Stimulated activated CD4-positive, alpha-beta T cell treated with anti-CD3 and anti-CD28 coated beads, Interleukin-1b, Interleukin-23, amount 100 ng/mL, for 1 hour (primary cell): ENCODE measurements around the gene XPOT.

Experiments used
- DNase-seq, 2 donors: peaks; one replicate each; pipeline ENCODE4 v3.0.0-alpha.2; 2020; ENCODE audit warnings: low read depth in 2 of 2

XPOT gene

DNA sequence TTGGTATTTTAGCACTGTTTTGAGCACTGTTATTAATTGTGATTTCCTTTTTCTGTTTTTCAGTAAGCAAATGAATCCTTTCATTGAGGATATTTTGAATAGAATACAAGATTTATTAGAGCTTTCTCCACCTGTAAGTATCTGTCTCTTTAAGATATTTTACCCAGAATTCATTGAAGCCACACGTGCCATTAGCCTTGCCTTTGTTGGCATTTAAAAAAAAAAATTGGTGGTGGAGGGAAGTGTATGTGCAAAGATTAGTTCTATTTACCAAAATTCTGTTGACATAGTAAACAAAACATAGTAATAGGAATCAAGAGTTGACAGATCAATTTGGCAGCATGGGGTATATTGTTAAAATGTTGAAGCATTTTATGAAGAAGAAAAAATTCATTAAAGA lies 23.8 kb downstream of the XPOT start:
- no peak for DNase-seq

DNA sequence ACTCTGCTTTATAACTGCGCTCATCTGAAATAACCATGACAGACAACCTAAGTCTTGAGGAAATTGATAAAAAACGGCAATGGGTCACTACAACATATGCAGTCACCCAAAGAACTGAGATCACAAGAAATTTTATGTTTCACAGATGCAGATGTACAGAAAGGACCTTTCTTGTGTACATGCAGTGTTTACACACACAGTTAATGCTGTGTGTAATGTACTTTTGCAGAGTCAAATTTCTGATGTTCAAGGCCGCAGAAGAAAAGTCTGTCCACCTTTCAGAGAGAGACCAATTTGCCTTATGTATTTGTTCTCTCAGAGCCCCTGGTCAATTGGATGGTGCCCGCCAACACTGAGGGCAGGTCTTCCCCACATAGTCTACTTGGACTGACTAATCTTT lies 24.8 kb downstream of the XPOT start:
- no peak for DNase-seq

- DNase-seq, result no peak
These were observed 26.7 kb downstream of the XPOT start for GRCh38 chr12:64430886-64431285.

GRCh38 chr12:64431791-64432190 lies 27.6 kb downstream of the XPOT start:
- no peak for DNase-seq

DNA sequence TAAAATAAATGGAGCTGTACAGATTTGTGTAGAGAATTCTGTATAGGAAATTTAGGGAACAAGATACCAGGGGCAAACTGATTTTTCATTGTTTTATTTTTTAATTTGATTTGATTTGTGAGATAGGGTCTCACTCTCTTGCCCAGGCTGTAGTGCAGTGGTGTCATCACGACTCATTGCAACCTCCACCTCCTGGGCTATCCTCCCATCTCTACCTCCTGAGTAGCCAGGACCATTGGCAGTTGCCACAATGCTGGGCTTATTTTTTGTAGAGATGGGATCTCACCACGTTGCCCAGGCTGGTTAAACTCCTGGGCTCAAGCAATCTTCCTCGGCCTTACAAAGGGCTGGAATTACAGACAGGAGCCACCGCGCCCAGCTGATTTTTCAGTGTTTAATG lies 29.7 kb downstream of the XPOT start:
- no peak for DNase-seq

DNA sequence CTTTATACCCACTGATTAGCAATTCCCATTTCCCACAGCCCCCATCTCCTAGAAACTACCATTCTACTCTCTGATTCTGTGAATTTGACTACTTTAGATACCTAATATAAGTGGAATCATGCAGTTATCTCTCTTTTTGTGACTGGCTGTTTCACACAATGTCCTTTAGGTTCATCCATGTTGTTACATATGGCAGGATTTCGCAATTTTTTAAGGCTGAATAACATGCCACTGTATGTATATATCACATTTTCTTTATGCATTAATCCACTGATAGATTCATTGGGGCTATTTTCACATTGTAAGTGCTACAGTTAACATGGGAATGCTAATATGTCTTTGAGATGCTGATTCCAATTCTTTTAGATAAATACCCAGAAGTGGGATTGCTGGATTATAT lies 35.9 kb downstream of the XPOT start:
- no peak for DNase-seq

- DNase-seq, result no peak
These were observed 41.3 kb downstream of the XPOT start for GRCh38 chr12:64445490-64445889.

- DNase-seq, result no peak
These were observed 42.1 kb downstream of the XPOT start for GRCh38 chr12:64446295-64446694.

DNA sequence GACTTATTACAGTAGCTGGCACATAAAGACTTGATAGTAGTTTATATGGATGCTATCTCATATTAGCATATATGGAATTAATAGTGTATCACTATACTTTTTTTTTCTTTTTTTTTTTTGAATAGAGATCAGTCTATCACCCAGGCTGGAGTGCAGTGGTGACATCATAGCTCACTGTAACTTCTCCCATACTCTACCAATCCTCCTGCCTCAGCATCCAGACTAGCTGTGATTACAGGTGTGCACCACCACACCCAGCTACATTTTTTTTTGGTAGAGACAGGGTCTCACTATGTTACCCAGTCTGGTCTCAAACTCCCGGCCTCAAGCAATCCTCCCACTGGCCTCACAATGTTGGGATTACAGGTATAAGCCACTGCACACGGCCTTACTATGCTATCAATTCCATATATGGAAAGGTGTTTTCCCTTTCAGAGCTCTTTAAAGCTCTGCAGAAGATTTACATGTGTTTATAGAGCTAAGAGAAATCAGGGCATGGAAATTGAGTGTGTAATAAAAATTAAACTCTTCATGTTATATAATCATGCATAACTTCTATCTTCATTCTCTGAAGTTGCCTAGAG lies 46.0 kb downstream of the XPOT start:
- no peak for DNase-seq

- DNase-seq, result no peak
These were observed 46.7 kb downstream of the XPOT start for GRCh38 chr12:64450711-64451486.

- DNase-seq, result peak; percentile 19 to 36
These were observed 47.7 kb downstream of the XPOT start, which contains the start of gene TBK1 for GRCh38 chr12:64451687-64452558. Gene TBK1 (plus strand): TSS chr12:64452120. CDS start chr12:64455871, 3,751 bp downstream.

- no peak for DNase-seq
These were observed 48.6 kb downstream of the XPOT start for GRCh38 chr12:64452559-64453329.

- no peak for DNase-seq
These were observed 51.3 kb downstream of the XPOT start for GRCh38 chr12:64455506-64455905.

GRCh38 chr12:64456119-64456518 lies 51.9 kb downstream of the XPOT start:
- DNase-seq, result no peak

DNA sequence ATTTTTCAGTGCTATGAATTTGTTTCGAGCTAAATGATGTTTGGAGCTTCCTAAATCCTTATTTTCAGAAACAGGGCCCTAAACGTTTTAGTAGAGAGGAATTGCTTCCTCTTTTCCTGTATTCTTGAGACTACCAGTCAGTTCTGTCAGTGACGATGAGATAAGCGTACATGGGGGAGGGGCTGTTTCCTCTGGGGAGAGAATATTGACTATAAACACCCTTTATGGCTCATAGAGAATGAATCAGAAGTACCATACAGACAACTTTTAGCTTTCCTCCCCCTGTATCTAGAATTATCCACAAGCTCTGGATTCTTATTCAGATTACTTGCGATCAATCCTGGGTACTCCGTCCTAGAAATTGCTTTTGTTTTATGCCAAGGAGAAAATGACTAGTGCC lies 52.8 kb downstream of the XPOT start:
- DNase-seq, result no peak

GRCh38 chr12:64457466-64457865 lies 53.3 kb downstream of the XPOT start:
- no peak for DNase-seq

DNA sequence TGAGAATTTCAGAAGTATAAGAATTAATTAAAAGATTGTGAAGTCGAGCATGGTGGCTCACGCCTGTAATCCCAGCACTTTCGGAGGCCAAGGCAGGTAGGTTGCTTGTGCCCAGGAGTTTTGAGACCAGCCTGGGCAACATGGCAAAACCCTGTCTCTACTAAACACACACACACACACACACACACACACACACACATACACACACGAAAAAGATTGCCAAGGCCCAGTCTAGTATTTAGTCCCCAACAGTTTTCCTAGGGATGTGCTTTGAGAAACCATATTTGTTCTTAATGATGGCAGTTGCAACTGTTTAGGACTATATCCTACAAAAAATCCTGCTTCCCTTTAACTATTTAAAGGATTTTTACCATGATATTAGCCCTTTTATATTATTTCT lies 53.7 kb downstream of the XPOT start:
- DNase-seq, result no peak

DNA sequence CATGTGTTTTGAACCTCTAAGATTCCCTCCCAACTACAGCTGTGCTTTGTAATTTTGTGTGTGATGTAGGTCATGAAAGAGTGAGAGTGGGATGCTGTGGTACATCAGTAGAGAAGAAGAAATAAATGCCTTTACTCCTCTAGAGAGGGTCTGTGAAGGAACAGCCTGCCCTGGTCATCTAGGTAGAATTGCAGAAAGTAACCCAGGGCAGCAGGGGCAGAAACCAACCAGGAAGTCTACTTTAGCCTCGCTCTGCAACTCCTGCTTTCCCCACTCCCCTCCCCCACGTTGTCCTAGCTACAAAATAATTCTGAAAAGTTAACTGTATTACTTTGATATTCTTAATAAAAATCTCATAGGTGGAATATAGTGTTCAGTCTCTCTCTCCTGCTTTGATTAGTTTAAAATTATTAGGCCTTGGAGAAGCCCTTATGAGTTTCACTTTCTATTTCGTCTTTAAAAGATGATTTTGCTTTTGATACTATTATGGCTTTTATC lies 55.3 kb downstream of the XPOT start:
- DNase-seq, result no peak

GRCh38 chr12:64461634-64462414 lies 57.6 kb downstream of the XPOT start:
- DNase-seq, result no peak

DNA sequence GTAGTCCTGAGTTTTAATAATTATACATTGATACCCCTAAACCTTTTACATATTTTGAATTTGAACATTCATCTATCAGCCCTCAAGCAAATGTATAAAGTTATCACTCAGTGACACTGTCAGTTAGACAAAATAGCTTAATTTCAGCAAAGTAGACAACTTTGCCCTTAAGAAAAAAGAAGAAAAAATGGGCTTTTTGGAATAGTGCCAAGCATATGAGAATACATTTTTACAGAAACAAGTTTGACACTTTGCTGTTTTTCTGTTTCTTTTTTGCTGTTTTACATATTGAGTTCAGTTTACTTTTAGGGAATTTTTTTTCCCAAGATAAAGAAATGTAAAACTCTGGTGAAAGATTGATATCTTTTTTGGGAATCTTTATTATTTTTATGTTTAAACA lies 62.0 kb downstream of the XPOT start:
- DNase-seq, result no peak

DNA sequence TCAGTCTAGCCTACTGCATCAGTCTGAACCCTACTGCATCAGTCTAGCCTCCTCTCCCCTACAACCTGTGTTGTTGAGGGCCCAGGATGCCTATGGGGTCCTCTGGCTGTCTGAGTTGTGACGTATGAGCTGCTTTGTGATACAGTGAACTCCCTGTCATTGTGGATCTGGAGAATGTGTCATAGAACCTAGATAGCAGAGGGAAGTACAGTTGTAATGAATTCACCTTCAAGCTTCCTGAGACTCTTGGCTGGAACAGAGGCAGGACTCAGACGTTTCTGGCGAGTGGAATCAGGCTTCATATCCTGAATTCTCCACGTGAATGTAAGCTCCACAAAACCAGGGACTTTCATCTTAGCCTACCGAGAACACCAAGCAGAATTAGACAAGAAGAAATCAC lies 64.8 kb downstream of the XPOT start:
- DNase-seq, result no peak
